ENCODE measurements around the gene WDFY3.
"Not testable (repeated sequence)": the region's sequence is repeated elsewhere in the genome, so short reads cannot be mapped to it uniquely, and the experiment has no call there.

WDFY3 gene

DNA sequence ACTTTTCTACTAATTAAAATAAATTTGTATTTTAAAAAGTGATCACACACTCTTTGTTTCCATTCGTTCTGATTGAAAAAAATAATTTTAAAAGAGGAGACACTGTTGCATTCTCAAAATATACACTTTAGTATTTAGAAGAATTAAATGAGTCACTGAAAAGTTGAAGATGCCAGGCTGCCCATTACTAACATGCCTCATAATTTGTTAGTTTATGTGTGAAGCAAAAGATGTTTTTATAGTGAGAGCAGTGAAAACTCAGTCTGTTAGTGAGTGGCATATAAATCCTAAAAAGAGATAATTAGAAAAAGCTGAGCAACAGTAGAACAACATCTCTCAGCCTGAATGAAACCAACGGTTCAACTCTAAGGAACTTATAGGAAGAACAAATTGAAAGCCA, 240.1 kb downstream of the WDFY3 start:
- no peak for DNase-seq (ENCODE audit: low read depth in 2 of 2, low spot score in 1 of 2)

DNA sequence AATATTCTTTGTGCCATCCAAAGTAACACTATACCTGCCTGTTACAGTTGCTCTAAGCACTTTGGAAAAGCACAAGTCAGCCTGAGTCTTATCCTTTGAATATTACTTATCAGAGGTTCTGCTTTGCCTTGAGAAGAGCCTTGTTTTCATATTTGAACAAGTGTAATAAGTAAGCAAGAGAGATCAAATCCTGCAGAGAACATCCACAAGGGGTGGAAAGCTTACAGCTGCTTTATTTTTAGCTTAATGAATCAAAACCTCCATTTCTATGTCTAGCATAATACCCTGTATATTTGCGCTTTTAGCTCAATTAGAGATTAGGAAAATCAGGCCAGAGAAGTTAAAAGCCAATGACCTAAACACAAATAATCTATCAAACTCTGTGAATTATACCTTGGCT, 243.8 kb downstream of the WDFY3 start:
- no peak for DNase-seq (ENCODE audit: low read depth in 2 of 2, low spot score in 1 of 2)

DNA sequence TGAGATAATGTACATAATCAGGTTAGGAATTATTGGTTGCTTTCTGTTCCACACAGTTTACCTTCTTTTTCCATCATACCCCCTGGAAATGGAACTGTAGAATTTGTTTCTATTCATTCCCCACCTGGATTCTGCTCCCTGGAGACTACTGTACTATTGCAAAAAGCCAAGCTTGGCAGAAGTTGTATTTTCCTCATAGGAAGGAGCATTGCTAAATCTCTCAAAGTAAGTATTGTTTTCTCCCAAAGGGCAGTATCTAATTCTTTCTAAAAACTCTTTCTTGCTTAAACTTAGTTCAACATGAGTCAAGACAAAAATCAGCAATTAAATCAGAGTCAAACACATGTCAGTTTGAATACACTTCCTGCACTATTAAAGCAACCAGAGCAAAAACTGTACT, 247.4 kb downstream of the WDFY3 start:
- no peak for DNase-seq (ENCODE audit: low read depth in 2 of 2, low spot score in 1 of 2)

GRCh38 chr4:84718699-84719098, 247.8 kb downstream of the WDFY3 start:
- DNase-seq (ENCODE audit: low read depth in 2 of 2, low spot score in 1 of 2): no peak

- no peak for DNase-seq (ENCODE audit: low read depth in 2 of 2, low spot score in 1 of 2)
Measured at GRCh38 chr4:84710548-84710947, 255.9 kb downstream of the WDFY3 start.

DNA sequence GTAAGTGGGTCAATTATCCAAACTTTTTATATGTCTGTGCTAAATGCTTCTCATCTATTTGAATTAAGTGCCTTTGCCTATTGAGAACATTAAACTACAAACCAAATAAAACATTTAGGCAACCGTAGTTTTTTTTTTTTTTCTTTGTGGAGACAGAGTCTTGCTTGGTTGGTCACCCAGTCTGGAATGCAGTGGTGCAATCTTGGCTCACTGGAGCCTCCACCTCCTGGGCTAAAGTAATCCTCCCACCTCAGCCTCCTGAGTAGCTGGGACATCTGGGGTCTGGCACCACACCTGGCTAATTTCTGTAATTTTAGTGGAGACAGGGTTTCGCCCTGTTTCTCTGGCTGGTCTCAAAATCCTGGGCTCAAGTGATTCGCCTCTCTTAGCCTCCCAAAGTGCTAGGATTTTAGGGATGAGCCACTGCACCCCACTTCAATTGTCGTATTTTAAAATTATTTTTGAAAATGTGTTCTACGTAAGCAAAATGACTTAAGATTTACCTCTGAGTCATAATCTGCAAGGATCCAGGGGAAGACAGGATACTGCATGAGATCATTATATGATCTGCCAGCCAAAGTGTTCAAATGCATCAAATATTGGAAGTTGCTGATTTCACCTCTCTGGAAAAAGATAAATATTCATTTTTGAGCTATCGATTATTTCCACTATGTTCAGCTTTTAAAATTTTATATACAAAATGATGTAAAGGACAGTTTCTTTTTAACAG, 257.9 kb downstream of the WDFY3 start:
- DNase-seq (ENCODE audit: low read depth in 2 of 2, low spot score in 1 of 2): no peak

DNA sequence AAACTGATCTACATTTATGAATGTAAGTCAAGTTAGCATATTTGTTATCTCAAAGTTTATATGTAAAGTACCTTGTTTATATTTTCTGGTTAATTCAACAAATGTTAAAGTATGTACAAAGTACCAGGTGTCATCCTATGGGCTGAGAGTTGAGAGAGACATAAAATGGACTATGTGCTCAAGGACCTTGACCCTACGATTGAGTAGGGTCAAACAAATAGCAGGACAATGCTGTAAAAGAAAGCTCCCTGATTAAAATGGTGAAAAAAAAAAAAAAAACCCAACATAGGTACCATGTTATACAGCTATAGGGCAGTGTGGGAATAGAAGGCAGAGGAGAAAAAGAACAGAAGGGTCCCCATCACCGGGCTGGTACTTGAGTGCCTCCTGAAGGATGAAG, 260.2 kb downstream of the WDFY3 start:
- no peak for DNase-seq (ENCODE audit: low read depth in 2 of 2, low spot score in 1 of 2)

GRCh38 chr4:84699001-84699671, 267.4 kb downstream of the WDFY3 start:
- no peak for DNase-seq (ENCODE audit: low read depth in 2 of 2, low spot score in 1 of 2)

- no peak for DNase-seq (ENCODE audit: low read depth in 2 of 2, low spot score in 1 of 2)
Measured at GRCh38 chr4:84697615-84698201, 268.8 kb downstream of the WDFY3 start.

GRCh38 chr4:84697159-84697558, 269.3 kb downstream of the WDFY3 start:
- no peak for DNase-seq (ENCODE audit: low read depth in 2 of 2, low spot score in 1 of 2)

- DNase-seq (ENCODE audit: low read depth in 2 of 2, low spot score in 1 of 2): no peak
Measured at GRCh38 chr4:84691800-84692199, 274.7 kb downstream of the WDFY3 start.

DNA sequence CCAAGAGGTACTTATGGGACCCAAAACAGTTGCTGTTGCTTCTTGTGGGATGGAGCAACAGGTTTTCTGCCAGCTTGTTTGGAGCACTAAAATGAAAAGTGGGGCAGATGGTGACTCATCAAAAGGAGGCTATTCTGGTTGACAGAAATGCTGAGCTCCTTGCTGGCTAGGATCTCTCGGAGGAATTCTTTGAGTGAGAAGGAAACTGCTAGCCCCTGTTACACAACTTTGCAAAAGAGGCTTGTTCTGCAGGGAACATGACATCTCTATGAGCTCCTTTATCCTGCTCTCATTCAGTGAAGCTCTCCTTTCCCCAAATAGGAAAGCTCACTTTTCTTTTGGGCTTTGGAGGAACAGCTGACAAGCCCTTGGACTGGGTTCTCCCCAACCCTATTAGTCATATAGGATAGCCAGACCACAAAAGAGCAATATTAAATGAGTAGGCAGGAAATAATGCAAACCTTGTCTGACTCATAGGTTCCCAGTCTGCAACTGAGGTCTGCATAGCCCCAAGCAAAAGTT, 275.3 kb downstream of the WDFY3 start:
- no peak for DNase-seq (ENCODE audit: low read depth in 2 of 2, low spot score in 1 of 2)

DNA sequence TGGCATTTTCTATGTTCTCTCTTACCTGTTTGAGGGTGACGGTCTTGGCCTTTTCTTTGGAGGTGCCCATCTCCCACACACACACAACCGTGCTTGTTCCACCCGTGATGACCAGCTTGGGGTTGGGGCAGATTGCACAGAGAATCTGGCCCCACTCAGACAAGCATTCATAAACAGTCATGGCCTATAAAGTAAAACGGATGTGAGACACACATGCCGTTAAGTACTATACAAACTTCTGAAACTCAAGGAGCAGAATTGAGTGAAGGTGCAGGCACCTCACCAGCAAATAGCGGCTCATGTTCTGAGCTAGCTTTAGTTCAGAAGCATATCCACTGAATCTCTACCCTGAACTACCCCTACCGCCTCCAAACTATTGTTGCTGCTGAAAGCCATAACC, 276.0 kb downstream of the WDFY3 start:
- no peak for DNase-seq (ENCODE audit: low read depth in 2 of 2, low spot score in 1 of 2)

DNA sequence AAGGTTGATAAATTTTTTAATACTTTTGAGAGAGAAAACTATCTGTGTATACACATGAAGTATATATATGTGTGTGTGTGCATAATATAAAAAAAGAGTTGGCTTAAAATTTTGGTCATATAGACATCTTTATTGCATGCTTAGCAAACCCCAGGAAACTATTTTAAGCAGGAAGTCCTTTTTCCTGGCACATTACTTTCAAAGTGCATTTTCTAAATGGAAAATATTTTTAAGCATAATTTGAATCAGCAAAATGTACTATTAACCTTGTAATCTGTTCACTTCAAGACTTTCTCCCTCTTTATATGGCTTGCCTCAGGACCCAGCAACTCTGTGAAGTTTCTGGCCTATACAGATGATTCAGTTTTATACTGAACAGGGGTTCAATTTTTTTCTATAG, 277.3 kb downstream of the WDFY3 start:
- DNase-seq (ENCODE audit: low read depth in 2 of 2, low spot score in 1 of 2): no peak

DNA sequence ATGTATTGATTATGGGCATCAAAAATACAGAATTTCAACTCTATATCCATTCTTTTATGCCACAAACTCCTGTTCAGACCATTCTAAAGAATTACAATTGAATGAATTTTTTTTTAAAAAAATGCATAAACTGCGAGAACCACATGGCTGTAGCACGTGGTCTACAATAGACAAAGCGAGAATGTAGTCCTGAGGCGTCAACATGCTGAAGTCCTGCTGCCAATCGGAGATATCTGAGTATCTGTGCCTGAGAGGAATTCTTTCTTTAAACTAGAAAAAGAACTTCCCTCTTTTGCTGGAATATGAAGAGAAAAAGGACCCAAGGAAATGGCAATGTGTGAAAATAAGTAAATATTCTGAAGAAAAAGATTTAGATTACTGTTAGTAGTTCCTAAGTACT, 277.9 kb downstream of the WDFY3 start:
- no peak for DNase-seq (ENCODE audit: low read depth in 2 of 2, low spot score in 1 of 2)

DNA sequence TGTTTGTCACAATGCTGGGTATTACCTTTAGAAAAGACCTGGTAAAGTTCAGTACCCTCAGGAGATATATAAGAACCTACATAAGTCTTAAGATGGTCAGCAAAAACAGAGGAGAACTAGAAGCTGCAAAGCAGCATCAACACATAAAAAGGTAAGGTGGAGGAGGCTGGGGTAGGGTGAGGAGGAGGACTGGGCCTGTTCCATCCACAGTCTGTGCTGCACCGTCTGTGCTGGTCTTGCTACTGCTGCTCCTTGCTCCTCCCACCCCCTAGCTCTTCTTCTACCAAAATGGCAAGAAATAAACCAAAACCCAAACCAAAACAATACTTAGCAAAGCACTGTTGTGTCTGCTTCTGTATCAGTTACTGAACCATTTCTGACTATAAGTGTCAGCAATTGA, 281.4 kb downstream of the WDFY3 start:
- DNase-seq (ENCODE audit: low read depth in 2 of 2, low spot score in 1 of 2): no peak

DNA sequence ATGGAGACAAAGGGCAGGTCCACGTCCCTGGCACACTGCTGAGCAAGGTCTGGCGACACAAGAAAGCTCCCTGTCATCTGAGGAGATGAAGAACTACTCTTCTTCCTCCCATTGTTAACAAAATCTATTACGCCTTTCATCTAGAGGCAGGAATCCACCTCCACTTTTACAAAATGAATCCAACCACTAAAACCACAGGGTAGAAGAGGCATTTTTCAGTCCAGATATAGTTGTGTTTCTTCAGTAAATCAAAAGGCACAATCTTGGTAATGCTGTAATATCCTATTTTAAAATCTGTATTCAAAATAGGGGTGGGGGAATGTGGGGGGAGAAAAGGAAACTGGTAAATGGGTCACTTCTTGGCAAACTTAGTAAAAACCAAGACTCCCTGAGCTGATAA, 282.1 kb downstream of the WDFY3 start:
- no peak for DNase-seq (ENCODE audit: low read depth in 2 of 2, low spot score in 1 of 2)

GRCh38 chr4:84683064-84683850, 283.2 kb downstream of the WDFY3 start:
- no peak for DNase-seq (ENCODE audit: low read depth in 2 of 2, low spot score in 1 of 2)

DNA sequence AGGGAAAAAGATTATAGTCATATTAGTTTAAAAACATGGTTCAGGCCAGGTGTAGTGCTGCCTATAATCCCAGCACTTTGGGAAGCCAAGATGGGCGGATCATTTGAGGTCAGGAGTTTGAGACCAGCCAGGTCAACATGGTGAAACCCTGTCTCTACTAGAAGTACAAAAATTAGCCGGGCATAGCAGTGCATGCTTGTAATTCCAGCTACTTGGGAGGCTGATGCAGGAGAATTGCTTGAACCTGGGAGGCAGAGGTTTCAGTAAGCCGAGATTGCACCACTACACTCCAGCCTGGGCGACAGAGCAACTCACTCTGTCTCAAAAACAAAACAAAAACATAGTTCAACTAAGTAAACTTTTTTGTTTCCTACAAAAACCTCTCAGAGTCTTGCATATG, 283.8 kb downstream of the WDFY3 start:
- DNase-seq (ENCODE audit: low read depth in 2 of 2, low spot score in 1 of 2): not testable (repeated sequence)

GRCh38 chr4:84681486-84682274, 284.8 kb downstream of the WDFY3 start:
- no peak for DNase-seq (ENCODE audit: low read depth in 2 of 2, low spot score in 1 of 2)

GRCh38 chr4:84680956-84681355, 285.5 kb downstream of the WDFY3 start:
- DNase-seq (ENCODE audit: low read depth in 2 of 2, low spot score in 1 of 2): no peak

All from stimulated activated CD8-positive, alpha-beta memory T cell treated with anti-CD3 and anti-CD28 coated beads, Interleukin-4, amount 100 ng/mL, for 1 hour (primary cell).